ENCODE measurements around the gene RPP38.

- no peak for TF ChIP-seq EZH2 (IDR thresholded peaks at IDR 0.05; ENCODE audit: insufficient read depth, poor library complexity, severe bottlenecking)
- TF ChIP-seq EZH2phosphoT487 (IDR thresholded peaks at IDR 0.05; ENCODE audit: insufficient read depth, low read depth), result no peak
Observed at GRCh38 chr10:15099886-15100285, 2.7 kb downstream of the RPP38 start.
